GM23338 (cell line): ENCODE measurements around the gene HDAC10. TPM values are rescaled to one million over a fixed set of nuclear protein-coding genes. Genes with fewer than 3 reads are reported as not detected.

ENCODE experiments used
- ATAC-seq: fragments of 200-7000 bp; cut with Tn5 transposase; 3 replicates; pipeline ENCODE4 v1.9.1; 2020
- DNase-seq: peaks from one replicate; pipeline ENCODE4 v3.0.0-alpha.2; 2015; ENCODE audit warnings: low spot score
- H2AFZ ChIP-seq: fragments of 200-600 bp; sonication (generic); 2 replicates; pipeline ENCODE4 v1.8.0; 2016; ENCODE audit warnings: antibody characterized with exemption, mild to moderate bottlenecking, moderate library complexity
- H3F3A ChIP-seq: fragments of 200-600 bp; sonication (generic); replicated peaks from 2 replicates; pipeline ENCODE4 v1.8.0; 2017; ENCODE audit warnings: antibody characterized with exemption, mixed run types, low read depth
- H3K27ac ChIP-seq: fragments of 200-600 bp; sonication (generic); 2 replicates; pipeline ENCODE4 v1.6.1; 2016; ENCODE audit warnings: low read depth
- H3K27me3 ChIP-seq: fragments of 200-600 bp; sonication (generic); 2 replicates; pipeline ENCODE4 v1.8.0; 2016; ENCODE audit warnings: mild to moderate bottlenecking, mixed run types, moderate library complexity; ENCODE audit not compliant: insufficient read depth
- H3K36me3 ChIP-seq: fragments of 200-600 bp; sonication (generic); 2 replicates; pipeline ENCODE4 v1.8.0; 2016; ENCODE audit warnings: mild to moderate bottlenecking; ENCODE audit not compliant: insufficient read depth
- H3K4me1 ChIP-seq: fragments of 200-600 bp; sonication (generic); 2 replicates; pipeline ENCODE4 v1.8.0; 2016; ENCODE audit warnings: mild to moderate bottlenecking, moderate library complexity; ENCODE audit not compliant: insufficient read depth
- H3K4me2 ChIP-seq: fragments of 200-600 bp; sonication (generic); 2 replicates; pipeline ENCODE4 v1.7.1; 2017; ENCODE audit warnings: mixed run types
- H3K4me3 ChIP-seq: fragments of 200-600 bp; sonication (generic); 2 replicates; pipeline ENCODE4 v1.6.1; 2016; ENCODE audit warnings: mixed run types
- H3K79me2 ChIP-seq: fragments of 200-600 bp; sonication (generic); replicated peaks from 2 replicates; pipeline ENCODE4 v1.8.0; 2017; ENCODE audit warnings: mild to moderate bottlenecking; ENCODE audit not compliant: insufficient read depth
- H3K9me2 ChIP-seq: fragments of 200-600 bp; sonication (generic); 2 replicates; pipeline ENCODE4 v1.8.0; 2017; ENCODE audit not compliant: insufficient read depth
- H4K20me1 ChIP-seq: fragments of 200-600 bp; sonication (generic); replicated peaks from 2 replicates; pipeline ENCODE4 v1.8.0; 2017; ENCODE audit warnings: mild to moderate bottlenecking; ENCODE audit not compliant: insufficient read depth
- H3K27ac Mint-ChIP-seq: 2 replicates; pipeline ENCODE4 v1.8.0; 2020; ENCODE audit warnings: inconsistent platforms, mild to moderate bottlenecking, moderate library complexity, mixed read lengths
- H3K27me3 Mint-ChIP-seq: 3 replicates; pipeline ENCODE4 v1.8.0; 2022; ENCODE audit warnings: low read depth, mild to moderate bottlenecking, moderate library complexity, mixed read lengths, inconsistent platforms; ENCODE audit not compliant: insufficient read depth, poor library complexity
- H3K36me3 Mint-ChIP-seq: 3 replicates; pipeline ENCODE4 v1.8.0; 2021; ENCODE audit warnings: low read depth, mild to moderate bottlenecking, inconsistent platforms, moderate library complexity, mixed read lengths
- H3K4me1 Mint-ChIP-seq: 3 replicates; pipeline ENCODE4 v1.8.0; 2020; ENCODE audit warnings: mild to moderate bottlenecking, inconsistent platforms, mixed read lengths
- H3K4me3 Mint-ChIP-seq: 3 replicates; pipeline ENCODE4 v1.8.0; 2021; ENCODE audit warnings: moderate library complexity, mild to moderate bottlenecking, inconsistent platforms, mixed read lengths
- H3K9me3 Mint-ChIP-seq: 3 replicates; pipeline ENCODE4 v1.8.0; 2020; ENCODE audit warnings: moderate library complexity, mild to moderate bottlenecking, inconsistent platforms, mixed read lengths
- CREB1 ChIP-seq: fragments of 250-450 bp; sonication (Bioruptor Pico); IDR thresholded peaks from 2 replicates; pipeline ENCODE4 v1.5.0; 2020; ENCODE audit warnings: low read depth, mild to moderate bottlenecking, moderate library complexity
- ETS1 ChIP-seq: IDR thresholded peaks from 2 replicates; pipeline ENCODE4 v1.6.1; 2016; ENCODE audit warnings: antibody characterized with exemption
- EZH2 ChIP-seq: fragments of 200-600 bp; sonication (generic); IDR thresholded peaks from one replicate; pipeline ENCODE4 v1.8.0; 2017; ENCODE audit warnings: antibody characterized with exemption, mild to moderate bottlenecking, low read depth; ENCODE audit not compliant: unreplicated experiment
- EZH2phosphoT487 ChIP-seq: fragments of 200-600 bp; sonication (generic); IDR thresholded peaks from one replicate; pipeline ENCODE4 v1.8.1; 2018; ENCODE audit warnings: antibody characterized with exemption; ENCODE audit not compliant: unreplicated experiment
- JUNB ChIP-seq: IDR thresholded peaks from one replicate; pipeline ENCODE4 v1.6.1; 2016; ENCODE audit warnings: antibody characterized with exemption; ENCODE audit not compliant: unreplicated experiment
- NANOG ChIP-seq: IDR thresholded peaks from 2 replicates; pipeline ENCODE4 v1.6.1; 2016; ENCODE audit warnings: antibody characterized with exemption, borderline replicate concordance
- POLR2AphosphoS5 ChIP-seq: IDR thresholded peaks from 2 replicates; pipeline ENCODE4 v1.6.1; 2016; ENCODE audit warnings: antibody characterized with exemption, low read depth
- REST ChIP-seq: IDR thresholded peaks from one replicate; pipeline ENCODE4 v1.6.1; 2018; ENCODE audit warnings: antibody characterized with exemption; ENCODE audit not compliant: unreplicated experiment
- STAT1 ChIP-seq: IDR thresholded peaks from one replicate; pipeline ENCODE4 v1.6.1; 2016; ENCODE audit warnings: antibody characterized with exemption; ENCODE audit not compliant: unreplicated experiment
- ZNF114 ChIP-seq: fragments of 250-450 bp; sonication (Bioruptor Pico); IDR thresholded peaks from 2 replicates; pipeline ENCODE4 v1.5.0; 2020; ENCODE audit warnings: mild to moderate bottlenecking, moderate library complexity
- ZNF331 ChIP-seq: fragments of 250-450 bp; sonication (Bioruptor Pico); IDR thresholded peaks from 2 replicates; pipeline ENCODE4 v1.5.0; 2020; ENCODE audit warnings: low read depth, mild to moderate bottlenecking, moderate library complexity
- polyA plus RNA-seq: library from polyadenylated mRNA; unstranded; fragments of >200 nt; fragmentation: Nextera tagmentation; extraction: Ambion mirVana; gene quantifications from 2 replicates; pipeline ENCODE4 v1.2.1, GENCODE V29; 2016
- total RNA-seq: library from RNA; depleted of rRNA; stranded (reverse); fragments of >200 nt; shearing (Covaris generic); gene quantifications from 2 replicates; pipeline ENCODE4 v1.2.3, GENCODE V29; 2014
- TF ChIP-seq, protein P1 (sequence below), 2 experiments: fragments of 200-600 bp in 1 of 2; sonication (generic) in 1 of 2; conservative IDR thresholded peaks; 2 replicates each; pipeline versions ENCODE4 v1.5.1 to v1.6.1; 2016 to 2017; ENCODE audit warnings: antibody characterized with exemption in 2 of 2, low read depth in 2 of 2, mild to moderate bottlenecking in 2 of 2, moderate library complexity in 1 of 2
- TF ChIP-seq, protein P2 (sequence below): fragments of 250-450 bp; sonication (Bioruptor Pico); IDR thresholded peaks from 2 replicates; pipeline ENCODE4 v1.5.0; 2020; ENCODE audit warnings: mild to moderate bottlenecking, moderate library complexity

Gene HDAC10
- total and polyA plus RNA-seq, 2 experiments from 2014 or later, result 4.1 to 41.9 TPM

DNA sequence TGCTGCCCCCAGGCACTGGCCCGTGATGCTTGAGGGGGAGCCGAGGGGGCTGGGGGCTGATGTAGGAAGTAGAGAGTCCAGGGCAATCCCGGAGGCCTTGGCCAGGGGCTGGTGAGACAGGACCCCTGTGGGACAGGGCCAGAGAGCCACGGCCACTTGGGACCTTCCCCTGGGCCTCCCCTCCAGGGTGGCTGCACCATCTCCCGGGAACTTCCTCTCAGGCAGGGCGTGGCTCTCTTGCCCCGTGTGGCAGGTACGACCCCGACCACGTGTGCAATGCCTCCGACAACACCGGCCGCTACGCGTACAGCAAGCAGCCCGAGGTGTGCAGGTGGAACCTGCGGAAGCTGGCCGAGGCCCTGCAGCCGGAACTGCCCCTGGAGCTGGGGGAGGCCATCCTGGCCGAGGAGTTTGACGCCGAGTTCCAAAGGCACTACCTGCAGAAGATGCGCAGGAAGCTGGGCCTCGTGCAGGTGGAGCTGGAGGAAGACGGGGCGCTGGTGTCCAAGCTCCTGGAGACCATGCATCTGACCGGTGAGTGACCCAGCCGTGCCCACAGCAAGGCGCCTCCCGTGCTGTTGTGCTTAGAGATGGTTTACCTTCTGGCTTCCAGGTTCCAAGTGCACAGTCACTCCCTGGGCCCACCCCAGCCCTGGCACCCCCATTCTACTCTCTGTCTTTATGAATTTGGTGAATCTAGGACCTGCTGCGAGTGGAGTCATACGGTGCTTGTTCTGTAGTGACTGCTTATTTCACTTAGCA is 40.5 kb downstream of the HDAC10 start:
- Mint-ChIP-seq H3K4me1 (peaks cover 2% of the 10 kb centered on the region; the same call in 1 of the 3 replicates), H3K27me3 (peaks cover 9% of the 10 kb centered on the region), H3K9me3 (no peaks in the 10 kb centered on the region; the same call in 2 of the 3 replicates), H3K36me3 (peaks cover 46% of the 10 kb centered on the region), H3K4me3 (no peak overlapping the region), H3K27ac (no peak overlapping the region)
- Histone ChIP-seq H3K9me2 (no peaks in the 10 kb centered on the region), H3K27ac (no peak overlapping the region), H3K27me3 (no peaks in the 10 kb centered on the region), H3K4me3 (no peak overlapping the region), H3K36me3 (0 out of 2 replicates have a peak, but pooled peaks cover 7% of the 10 kb centered on the region), H2AFZ (no peak overlapping the region), H3F3A (no peaks in the 10 kb centered on the region), H3K79me2 (peaks cover 19% of the 10 kb centered on the region; the same call in 1 of the 2 replicates), H3K4me2 (no peak overlapping the region), H3K4me1 (no peaks in the 10 kb centered on the region), H4K20me1 (peaks cover 18% of the 10 kb centered on the region)
- DNase-seq (no peak), ATAC-seq (no peak)
- TF ChIP-seq STAT1 (no peak), CREB1 (CRISPR knock-in tag) (no peak), POLR2AphosphoS5 (no peak), EZH2phosphoT487 (no peak), JUNB (no peak), ZNF331 (CRISPR knock-in tag) (no peak), NANOG (no peak), REST (no peak), ETS1 (no peak), ZNF114 (CRISPR knock-in tag) (no peak), EZH2 (no peak)
- TF ChIP-seq, protein P1, sequence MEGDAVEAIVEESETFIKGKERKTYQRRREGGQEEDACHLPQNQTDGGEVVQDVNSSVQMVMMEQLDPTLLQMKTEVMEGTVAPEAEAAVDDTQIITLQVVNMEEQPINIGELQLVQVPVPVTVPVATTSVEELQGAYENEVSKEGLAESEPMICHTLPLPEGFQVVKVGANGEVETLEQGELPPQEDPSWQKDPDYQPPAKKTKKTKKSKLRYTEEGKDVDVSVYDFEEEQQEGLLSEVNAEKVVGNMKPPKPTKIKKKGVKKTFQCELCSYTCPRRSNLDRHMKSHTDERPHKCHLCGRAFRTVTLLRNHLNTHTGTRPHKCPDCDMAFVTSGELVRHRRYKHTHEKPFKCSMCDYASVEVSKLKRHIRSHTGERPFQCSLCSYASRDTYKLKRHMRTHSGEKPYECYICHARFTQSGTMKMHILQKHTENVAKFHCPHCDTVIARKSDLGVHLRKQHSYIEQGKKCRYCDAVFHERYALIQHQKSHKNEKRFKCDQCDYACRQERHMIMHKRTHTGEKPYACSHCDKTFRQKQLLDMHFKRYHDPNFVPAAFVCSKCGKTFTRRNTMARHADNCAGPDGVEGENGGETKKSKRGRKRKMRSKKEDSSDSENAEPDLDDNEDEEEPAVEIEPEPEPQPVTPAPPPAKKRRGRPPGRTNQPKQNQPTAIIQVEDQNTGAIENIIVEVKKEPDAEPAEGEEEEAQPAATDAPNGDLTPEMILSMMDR (conservative IDR thresholded peaks at IDR 0.05; ENCODE audit: low read depth in 2 of 2), result no peak
- TF ChIP-seq, protein P2, sequence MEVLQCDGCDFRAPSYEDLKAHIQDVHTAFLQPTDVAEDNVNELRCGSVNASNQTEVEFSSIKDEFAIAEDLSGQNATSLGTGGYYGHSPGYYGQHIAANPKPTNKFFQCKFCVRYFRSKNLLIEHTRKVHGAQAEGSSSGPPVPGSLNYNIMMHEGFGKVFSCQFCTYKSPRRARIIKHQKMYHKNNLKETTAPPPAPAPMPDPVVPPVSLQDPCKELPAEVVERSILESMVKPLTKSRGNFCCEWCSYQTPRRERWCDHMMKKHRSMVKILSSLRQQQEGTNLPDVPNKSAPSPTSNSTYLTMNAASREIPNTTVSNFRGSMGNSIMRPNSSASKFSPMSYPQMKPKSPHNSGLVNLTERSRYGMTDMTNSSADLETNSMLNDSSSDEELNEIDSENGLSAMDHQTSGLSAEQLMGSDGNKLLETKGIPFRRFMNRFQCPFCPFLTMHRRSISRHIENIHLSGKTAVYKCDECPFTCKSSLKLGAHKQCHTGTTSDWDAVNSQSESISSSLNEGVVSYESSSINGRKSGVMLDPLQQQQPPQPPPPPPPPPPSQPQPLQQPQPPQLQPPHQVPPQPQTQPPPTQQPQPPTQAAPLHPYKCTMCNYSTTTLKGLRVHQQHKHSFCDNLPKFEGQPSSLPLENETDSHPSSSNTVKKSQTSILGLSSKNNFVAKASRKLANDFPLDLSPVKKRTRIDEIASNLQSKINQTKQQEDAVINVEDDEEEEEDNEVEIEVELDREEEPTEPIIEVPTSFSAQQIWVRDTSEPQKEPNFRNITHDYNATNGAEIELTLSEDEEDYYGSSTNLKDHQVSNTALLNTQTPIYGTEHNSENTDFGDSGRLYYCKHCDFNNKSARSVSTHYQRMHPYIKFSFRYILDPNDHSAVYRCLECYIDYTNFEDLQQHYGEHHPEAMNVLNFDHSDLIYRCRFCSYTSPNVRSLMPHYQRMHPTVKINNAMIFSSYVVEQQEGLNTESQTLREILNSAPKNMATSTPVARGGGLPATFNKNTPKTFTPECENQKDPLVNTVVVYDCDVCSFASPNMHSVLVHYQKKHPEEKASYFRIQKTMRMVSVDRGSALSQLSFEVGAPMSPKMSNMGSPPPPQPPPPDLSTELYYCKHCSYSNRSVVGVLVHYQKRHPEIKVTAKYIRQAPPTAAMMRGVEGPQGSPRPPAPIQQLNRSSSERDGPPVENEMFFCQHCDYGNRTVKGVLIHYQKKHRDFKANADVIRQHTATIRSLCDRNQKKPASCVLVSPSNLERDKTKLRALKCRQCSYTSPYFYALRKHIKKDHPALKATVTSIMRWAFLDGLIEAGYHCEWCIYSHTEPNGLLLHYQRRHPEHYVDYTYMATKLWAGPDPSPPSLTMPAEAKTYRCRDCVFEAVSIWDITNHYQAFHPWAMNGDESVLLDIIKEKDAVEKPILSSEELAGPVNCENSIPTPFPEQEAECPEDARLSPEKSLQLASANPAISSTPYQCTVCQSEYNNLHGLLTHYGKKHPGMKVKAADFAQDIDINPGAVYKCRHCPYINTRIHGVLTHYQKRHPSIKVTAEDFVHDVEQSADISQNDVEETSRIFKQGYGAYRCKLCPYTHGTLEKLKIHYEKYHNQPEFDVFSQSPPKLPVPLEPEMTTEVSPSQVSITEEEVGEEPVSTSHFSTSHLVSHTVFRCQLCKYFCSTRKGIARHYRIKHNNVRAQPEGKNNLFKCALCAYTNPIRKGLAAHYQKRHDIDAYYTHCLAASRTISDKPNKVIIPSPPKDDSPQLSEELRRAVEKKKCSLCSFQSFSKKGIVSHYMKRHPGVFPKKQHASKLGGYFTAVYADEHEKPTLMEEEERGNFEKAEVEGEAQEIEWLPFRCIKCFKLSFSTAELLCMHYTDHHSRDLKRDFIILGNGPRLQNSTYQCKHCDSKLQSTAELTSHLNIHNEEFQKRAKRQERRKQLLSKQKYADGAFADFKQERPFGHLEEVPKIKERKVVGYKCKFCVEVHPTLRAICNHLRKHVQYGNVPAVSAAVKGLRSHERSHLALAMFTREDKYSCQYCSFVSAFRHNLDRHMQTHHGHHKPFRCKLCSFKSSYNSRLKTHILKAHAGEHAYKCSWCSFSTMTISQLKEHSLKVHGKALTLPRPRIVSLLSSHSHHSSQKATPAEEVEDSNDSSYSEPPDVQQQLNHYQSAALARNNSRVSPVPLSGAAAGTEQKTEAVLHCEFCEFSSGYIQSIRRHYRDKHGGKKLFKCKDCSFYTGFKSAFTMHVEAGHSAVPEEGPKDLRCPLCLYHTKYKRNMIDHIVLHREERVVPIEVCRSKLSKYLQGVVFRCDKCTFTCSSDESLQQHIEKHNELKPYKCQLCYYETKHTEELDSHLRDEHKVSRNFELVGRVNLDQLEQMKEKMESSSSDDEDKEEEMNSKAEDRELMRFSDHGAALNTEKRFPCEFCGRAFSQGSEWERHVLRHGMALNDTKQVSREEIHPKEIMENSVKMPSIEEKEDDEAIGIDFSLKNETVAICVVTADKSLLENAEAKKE, result no peak
